GM19239 (cell line): ENCODE results near the gene PRDM2.

ENCODE experiments used
- DNase-seq: peaks from one replicate; pipeline ENCODE4 v3.0.0; 2011; ENCODE audit warnings: low spot score; ENCODE audit not compliant: insufficient read length
- FAIRE-seq: peaks from 2 replicates; lab custom pipeline; 2011; peaks lifted over from hg19 to GRCh38; lab: Jason Lieb, UNC

The PRDM2 gene

GRCh38 chr1:13761883-13762282 lies 61.9 kb downstream of the PRDM2 start:
- DNase-seq (no peak), FAIRE-seq (no peak)

GRCh38 chr1:13762642-13763041 lies 62.7 kb downstream of the PRDM2 start:
- FAIRE-seq (peak; percentile 28), DNase-seq (no peak)

GRCh38 chr1:13763222-13763621 lies 63.2 kb downstream of the PRDM2 start:
- DNase-seq (no peak), FAIRE-seq (no peak)

- FAIRE-seq, result peak; percentile 61
- DNase-seq, result no peak
These were observed 64.0 kb downstream of the PRDM2 start for GRCh38 chr1:13763991-13764390.

GRCh38 chr1:13764588-13765332 lies 64.8 kb downstream of the PRDM2 start:
- FAIRE-seq (no peak), DNase-seq (no peak)

GRCh38 chr1:13766592-13767564 lies 66.9 kb downstream of the PRDM2 start:
- DNase-seq (no peak), FAIRE-seq (no peak)

GRCh38 chr1:13769212-13769611 lies 69.2 kb downstream of the PRDM2 start:
- FAIRE-seq, result no peak
- no peak for DNase-seq

- no peak for FAIRE-seq
- no peak for DNase-seq
These were observed 69.8 kb downstream of the PRDM2 start for GRCh38 chr1:13769830-13770229.

GRCh38 chr1:13770743-13771142 lies 70.8 kb downstream of the PRDM2 start:
- no peak for FAIRE-seq
- DNase-seq, result no peak

GRCh38 chr1:13771745-13772144 lies 71.8 kb downstream of the PRDM2 start:
- peak; percentile 4 for FAIRE-seq
- DNase-seq, result no peak

- FAIRE-seq, result no peak
- no peak for DNase-seq
These were observed 72.3 kb downstream of the PRDM2 start for GRCh38 chr1:13772271-13772670.

GRCh38 chr1:13774121-13774520 lies 74.1 kb downstream of the PRDM2 start:
- no peak for FAIRE-seq
- DNase-seq, result no peak

GRCh38 chr1:13775459-13775858 lies 75.5 kb downstream of the PRDM2 start:
- FAIRE-seq, result no peak
- DNase-seq, result no peak

GRCh38 chr1:13775916-13776315 lies 75.9 kb downstream of the PRDM2 start:
- FAIRE-seq (no peak), DNase-seq (no peak)

- no peak for DNase-seq
- no peak for FAIRE-seq
These were observed 78.4 kb downstream of the PRDM2 start for GRCh38 chr1:13778431-13778830.

GRCh38 chr1:13779930-13780329 lies 79.9 kb downstream of the PRDM2 start:
- DNase-seq (no peak), FAIRE-seq (no peak)

GRCh38 chr1:13780780-13781179 lies 80.8 kb downstream of the PRDM2 start:
- FAIRE-seq (no peak), DNase-seq (no peak)

GRCh38 chr1:13781228-13781627 lies 81.2 kb downstream of the PRDM2 start:
- DNase-seq (no peak), FAIRE-seq (no peak)

GRCh38 chr1:13781907-13782633 lies 82.1 kb downstream of the PRDM2 start:
- no peak for DNase-seq
- FAIRE-seq, result no peak

- DNase-seq (no peak), FAIRE-seq (no peak)
These were observed 82.8 kb downstream of the PRDM2 start for GRCh38 chr1:13782634-13783360.
